Stomach (tissue), 19 donors: ENCODE data around the gene PCDHB1. TPM values are rescaled to one million over a fixed set of nuclear protein-coding genes. Genes with fewer than 3 reads are reported as not detected.

Experiments
- DNase-seq, 2 donors: peaks; one replicate each; pipeline versions ENCODE4 v3.0.0 to v3.0.0-alpha.2; 2013 to 2019
- H3K27ac ChIP-seq, 5 donors: fragments of 200-600 bp in 4 of 5; sonication (generic) in 4 of 5; one replicate each; pipeline ENCODE4 v1.5.1; 2013 to 2019; ENCODE audit warnings: mild to moderate bottlenecking in 1 of 5, moderate library complexity in 1 of 5
- H3K27me3 ChIP-seq, 3 donors: fragments of 200-600 bp; sonication (generic); one replicate each; pipeline ENCODE4 v1.5.1; 2017 to 2019; ENCODE audit warnings: mixed run types in 1 of 3
- H3K36me3 ChIP-seq, 4 donors: fragments of 200-600 bp; sonication (generic); 1 replicate in 3 of 4; 2 replicates in 1 of 4; pipeline ENCODE4 v1.5.1; 2016 to 2019
- H3K4me1 ChIP-seq, 4 donors: fragments of 200-600 bp; sonication (generic); one replicate each; pipeline ENCODE4 v1.5.1; 2016 to 2019
- H3K4me3 ChIP-seq, 4 donors: fragments of 200-600 bp; sonication (generic) in 3 of 4; one replicate each; pipeline ENCODE4 v1.5.1; 2016 to 2019; ENCODE audit warnings: mild to moderate bottlenecking in 1 of 4
- H3K9me3 ChIP-seq, 4 donors: fragments of 200-600 bp; sonication (generic); one replicate each; pipeline ENCODE4 v1.5.1; 2016 to 2019
- EP300 ChIP-seq: sonication (generic); formaldehyde crosslinking; IDR thresholded peaks from one replicate; pipeline ENCODE4 v1.6.1; 2017; ENCODE audit warnings: antibody characterized with exemption
- POLR2A ChIP-seq, 4 donors: fragments of 450-650 bp; IDR thresholded peaks; one replicate each; pipeline ENCODE4 v1.6.1; 2016; ENCODE audit warnings: antibody characterized with exemption in 4 of 4, control low read depth in 2 of 4, mild to moderate bottlenecking in 1 of 4, moderate library complexity in 1 of 4
- POLR2AphosphoS5 ChIP-seq, 3 donors: sonication (generic); formaldehyde crosslinking; IDR thresholded peaks; one replicate each; pipeline ENCODE4 v1.6.1; 2016; ENCODE audit warnings: antibody characterized with exemption in 3 of 3
- WGBS, 5 donors: extraction: QIAGEN DNeasy Blood & Tissue Kit in 3 of 5; methylation state at CpG; one replicate each; pipeline versions ENCODE4 v1.1.5 to v1.1.7; 2013 to 2018; 5-methylcytosine and 5-hydroxymethylcytosine counted together
- intact Hi-C: fragments of 100-400 bp; cut with DNase I; formaldehyde crosslinking; loops from one replicate; pipeline ENCODE4 v1.15.1; 2023; ENCODE audit warnings: low total_unique reads
- long read RNA-seq, 10 donors: transcript quantifications; one replicate each; lab custom pipeline, GENCODE V29; 2026
- polyA plus RNA-seq, 3 donors: library from polyadenylated mRNA; stranded (reverse); fragments of 200-250 nt; gene quantifications; one replicate each; pipeline ENCODE4 v1.2.3, GENCODE V29; 2013
- total RNA-seq, 5 donors: library from RNA; depleted of rRNA; stranded (reverse); fragments of >200 nt; gene quantifications; one replicate each; pipeline versions ENCODE4 v1.1.0 to v1.2.3, GENCODE V29; 2014 to 2016
- TF ChIP-seq, protein P1 (sequence below), 7 experiments: fragments of 450-650 bp in 4 of 7; fragments of 200-600 bp in 3 of 7; sonication (generic) in 3 of 7; IDR thresholded peaks; one replicate each; pipeline ENCODE4 v1.5.1; 2016 to 2019; ENCODE audit warnings: antibody characterized with exemption in 7 of 7, control low read depth in 2 of 7, mild to moderate bottlenecking in 1 of 7
- donor health status: healthy with polysubstance abuse.
- donor health status: Bipolar disorder and iron deficiency.
- donor health status: healthy.

PCDHB1 gene, protein sequence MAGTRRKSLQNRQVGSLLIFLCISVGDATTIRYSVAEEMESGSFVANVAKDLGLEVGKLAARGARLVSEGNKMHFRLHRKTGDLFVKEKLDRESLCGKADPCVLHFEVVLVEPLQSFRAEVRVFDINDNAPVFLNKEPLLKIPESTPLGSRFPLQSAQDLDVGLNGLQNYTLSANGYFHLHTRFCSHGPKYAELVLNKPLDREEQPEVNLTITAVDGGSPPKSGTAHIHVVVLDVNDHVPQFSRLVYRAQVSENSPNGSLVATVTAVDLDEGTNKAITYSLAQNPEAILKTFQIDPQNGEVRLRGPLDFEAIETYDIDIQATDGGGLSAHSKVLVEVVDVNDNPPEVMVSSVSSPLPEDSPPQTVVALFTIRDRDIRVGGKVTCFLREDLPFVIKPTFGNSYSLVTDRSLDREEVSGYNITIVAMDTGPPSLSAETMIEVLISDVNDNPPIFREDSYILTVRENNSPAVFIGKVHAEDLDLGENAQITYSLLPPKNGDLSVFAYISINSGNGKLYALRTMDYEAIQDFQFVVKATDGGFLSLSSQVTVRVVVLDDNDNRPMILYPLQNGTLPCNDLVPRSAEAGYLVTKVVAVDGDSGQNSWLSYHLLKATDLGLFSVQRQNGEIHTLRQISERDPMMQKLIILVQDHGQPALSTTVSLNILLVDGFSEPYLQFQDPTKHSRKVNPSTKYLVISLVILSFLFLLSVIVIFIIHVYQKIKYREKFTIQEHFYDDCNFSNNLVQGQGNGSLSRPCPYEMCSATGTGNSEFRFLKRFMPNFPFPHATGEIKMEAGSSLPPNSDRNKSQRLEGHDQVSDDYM
- total RNA-seq, result under 1 TPM in 2 of 5 donors, not detected in 3; under 0.01 to 0.37 TPM
- under 1 TPM in 1 of 3 donors, not detected in 2; 0.03 TPM for polyA plus RNA-seq
- long read RNA-seq, donor 1, full-length matches to known transcripts, result 2 of 2 reads
- long read RNA-seq, donor 1, partial matches to known transcripts, result 0 of 2 reads
- long read RNA-seq, donor 1, other reads (novel, unspliced or antisense), result 0 of 2 reads
- long read RNA-seq, donor 2, full-length matches to known transcripts, result 1 of 1 reads
- long read RNA-seq, donor 2, partial matches to known transcripts, result 0 of 1 reads
- long read RNA-seq, donor 2, other reads (novel, unspliced or antisense), result 0 of 1 reads
- long read RNA-seq, donor 3, result 0 reads
- long read RNA-seq, donor 4, result 0 reads
- long read RNA-seq, donor 5, full-length matches to known transcripts, result 1 of 1 reads
- long read RNA-seq, donor 5, partial matches to known transcripts, result 0 of 1 reads
- long read RNA-seq, donor 5, other reads (novel, unspliced or antisense), result 0 of 1 reads
- long read RNA-seq, donor 6, full-length matches to known transcripts, result 1 of 1 reads
- long read RNA-seq, donor 6, partial matches to known transcripts, result 0 of 1 reads
- long read RNA-seq, donor 6, other reads (novel, unspliced or antisense), result 0 of 1 reads
- long read RNA-seq, donor 7, full-length matches to known transcripts, result 1 of 1 reads
- long read RNA-seq, donor 7, partial matches to known transcripts, result 0 of 1 reads
- long read RNA-seq, donor 7, other reads (novel, unspliced or antisense), result 0 of 1 reads
- long read RNA-seq, donor 8, full-length matches to known transcripts, result 1 of 1 reads
- long read RNA-seq, donor 8, partial matches to known transcripts, result 0 of 1 reads
- long read RNA-seq, donor 8, other reads (novel, unspliced or antisense), result 0 of 1 reads
- long read RNA-seq, donor 9, result 0 reads
- long read RNA-seq, donor 10, result 0 reads

GRCh38 chr5:141050622-141051520 is at the start of gene PCDHB1:
PCDHB1 (plus strand) TSS chr5:141051374; CDS start chr5:141051471, 97 bp downstream.
- intact Hi-C loops, result no loop called here
- peak in 1 of 2 donors; percentile 29 for DNase-seq
- H3K9me3 ChIP-seq, result peaks cover 0 to 9% (median 2%) of the 10 kb centered on the region in 4 donors
- peak within 1 kb of the TSS; percentile 48 to 60 (median 54) for H3K4me3 ChIP-seq
- 13 to 26% (median 17%) methylated on average over 20 of the region's 20 CpGs for WGBS, 5 donors
- H3K36me3 ChIP-seq, result no peaks in the 10 kb centered on the region
- peaks cover 0 to 13% (median 7%) of the 10 kb centered on the region in 4 donors for H3K4me1 ChIP-seq
- no peak within 1 kb of the TSS for H3K27ac ChIP-seq
- H3K27me3 ChIP-seq, result peaks cover 0 to 37% (median 8%) of the 10 kb centered on the region in 3 donors
- TF ChIP-seq POLR2A (IDR thresholded peaks at IDR 0.05) (no peak), POLR2AphosphoS5 (IDR thresholded peaks at IDR 0.05) (no peak), EP300 (no peak)
- TF ChIP-seq, protein P1, sequence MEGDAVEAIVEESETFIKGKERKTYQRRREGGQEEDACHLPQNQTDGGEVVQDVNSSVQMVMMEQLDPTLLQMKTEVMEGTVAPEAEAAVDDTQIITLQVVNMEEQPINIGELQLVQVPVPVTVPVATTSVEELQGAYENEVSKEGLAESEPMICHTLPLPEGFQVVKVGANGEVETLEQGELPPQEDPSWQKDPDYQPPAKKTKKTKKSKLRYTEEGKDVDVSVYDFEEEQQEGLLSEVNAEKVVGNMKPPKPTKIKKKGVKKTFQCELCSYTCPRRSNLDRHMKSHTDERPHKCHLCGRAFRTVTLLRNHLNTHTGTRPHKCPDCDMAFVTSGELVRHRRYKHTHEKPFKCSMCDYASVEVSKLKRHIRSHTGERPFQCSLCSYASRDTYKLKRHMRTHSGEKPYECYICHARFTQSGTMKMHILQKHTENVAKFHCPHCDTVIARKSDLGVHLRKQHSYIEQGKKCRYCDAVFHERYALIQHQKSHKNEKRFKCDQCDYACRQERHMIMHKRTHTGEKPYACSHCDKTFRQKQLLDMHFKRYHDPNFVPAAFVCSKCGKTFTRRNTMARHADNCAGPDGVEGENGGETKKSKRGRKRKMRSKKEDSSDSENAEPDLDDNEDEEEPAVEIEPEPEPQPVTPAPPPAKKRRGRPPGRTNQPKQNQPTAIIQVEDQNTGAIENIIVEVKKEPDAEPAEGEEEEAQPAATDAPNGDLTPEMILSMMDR (IDR thresholded peaks at IDR 0.05), result no peak

GRCh38 chr5:141001446-141001843 is 49.7 kb upstream of the PCDHB1 start:
- intact Hi-C loops, result no loop called here
- peak in 1 of 2 donors; percentile 24 for DNase-seq
- H3K27me3 ChIP-seq, result peaks cover 0 to 6% (median 0%) of the 10 kb centered on the region in 3 donors
- H3K9me3 ChIP-seq, result no peaks in the 10 kb centered on the region
- H3K4me1 ChIP-seq, result peaks cover 0 to 15% (median 12%) of the 10 kb centered on the region in 4 donors
- peak overlapping the region; percentile 23 to 30 (median 26) for H3K4me3 ChIP-seq
- 3 to 9% (median 7%) methylated on average over 9 of the region's 9 CpGs for WGBS, 5 donors
- H3K36me3 ChIP-seq, result no peaks in the 10 kb centered on the region
- H3K27ac ChIP-seq, result peak overlapping the region in 2 of 5 donors; percentile 45 to 49
- TF ChIP-seq POLR2A (IDR thresholded peaks at IDR 0.05) (no peak), EP300 (no peak), POLR2AphosphoS5 (IDR thresholded peaks at IDR 0.05) (no peak)
- TF ChIP-seq, protein P1 (IDR thresholded peaks at IDR 0.05), result no peak

DNA sequence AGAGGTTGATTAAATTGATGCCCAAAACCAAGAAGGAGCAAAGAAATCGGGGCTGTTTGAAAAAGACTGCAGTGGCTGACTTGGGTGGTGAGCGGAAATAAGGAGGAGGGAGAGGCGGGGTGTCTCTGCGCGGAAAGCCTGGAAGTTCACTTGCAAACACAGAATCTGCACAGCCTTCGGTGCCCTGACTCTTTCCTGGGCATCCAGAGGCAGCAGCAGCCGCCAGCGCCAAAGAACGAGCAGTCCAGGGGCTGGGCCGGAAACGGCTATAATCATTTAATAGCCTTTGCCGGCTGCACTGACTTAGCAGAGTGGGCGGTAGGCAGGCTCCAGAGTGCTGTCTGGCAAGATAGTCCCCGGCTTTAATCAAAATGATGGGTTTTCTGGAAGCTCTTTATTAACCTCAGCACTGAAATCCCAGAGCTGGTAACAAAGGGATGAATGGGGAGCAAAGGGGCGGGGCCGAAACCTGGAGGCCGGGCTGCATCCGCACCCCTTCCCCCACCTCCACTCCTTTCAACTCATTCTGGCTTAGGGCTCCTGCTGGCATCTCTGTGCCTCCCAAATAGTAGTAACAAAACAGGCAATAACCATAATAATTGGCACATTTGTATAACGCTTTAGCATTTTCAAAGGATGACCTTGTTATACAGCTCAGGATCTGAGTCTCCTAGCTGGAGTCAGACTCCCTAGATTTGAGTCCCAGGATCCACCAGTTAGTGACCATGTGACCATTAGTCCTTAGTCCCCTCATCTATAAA is 49.1 kb upstream of the PCDHB1 start:
- Histone ChIP-seq H3K4me1 (peaks cover 0 to 15% (median 12%) of the 10 kb centered on the region in 4 donors), H3K27me3 (peaks cover 0 to 6% (median 0%) of the 10 kb centered on the region in 3 donors), H3K4me3 (peak overlapping the region; percentile 23 to 30 (median 26)), H3K27ac (peak overlapping the region in 3 of 5 donors; percentile 26 to 49 (median 45)), H3K36me3 (no peaks in the 10 kb centered on the region), H3K9me3 (no peaks in the 10 kb centered on the region)
- DNase-seq, result peak; percentile 27 to 69
- WGBS, 5 donors, result 4 to 7% (median 5%) methylated on average over 19 of the region's 19 CpGs
- TF ChIP-seq EP300 (no peak), POLR2A (IDR thresholded peaks at IDR 0.05) (no peak), POLR2AphosphoS5 (IDR thresholded peaks at IDR 0.05) (no peak)
- TF ChIP-seq, protein P1 (IDR thresholded peaks at IDR 0.05), result no peak
- intact Hi-C loops, result no loop called here
